Omental fat pad (tissue), 4 donors: ENCODE measurements around the gene CAMK2D. TPM values are rescaled to one million over a fixed set of nuclear protein-coding genes. Genes with fewer than 3 reads are reported as not detected.

Experiments
- ATAC-seq: fragments of 150-250 bp; one replicate; pipeline ENCODE4 v1.9.1; 2016; ENCODE audit warnings: mild to moderate bottlenecking, moderate library complexity; ENCODE audit not compliant: low FRiP score
- DNase-seq: peaks from one replicate; pipeline ENCODE4 v3.0.0-alpha.2; 2019; ENCODE audit warnings: low spot score
- CTCF ChIP-seq, 3 donors: fragments of 450-650 bp; IDR thresholded peaks; one replicate each; pipeline ENCODE4 v1.5.1; 2016 to 2017; ENCODE audit warnings: antibody characterized with exemption in 3 of 3, mild to moderate bottlenecking in 3 of 3, moderate library complexity in 2 of 3
- small RNA-seq: library from RNA; depleted of rRNA; stranded (forward); fragments of <200 nt; gene quantifications from one replicate; pipeline ENCODE3, GENCODE V24; 2016
- total RNA-seq, 4 donors: library from RNA; depleted of rRNA; stranded (reverse); fragments of >200 nt; gene quantifications; one replicate each; pipeline ENCODE4 v1.1.0, GENCODE V29; 2016

The CAMK2D gene
- total RNA-seq, 4 donors from 2014 or later = 78.7 to 86.1 (median 83.2) TPM

- TF ChIP-seq CTCF (IDR thresholded peaks at IDR 0.05) = no peak
- DNase-seq (no peak), ATAC-seq (no peak)
These were observed 357.4 kb downstream of the CAMK2D start for GRCh38 chr4:113404167-113404571.

Small RNA genes lying within 50 kb of the gene (small RNA-seq; reads per million reads assigned to genes)
- not detected for gene RN7SL184P
- gene RNU1-138P = not detected

Other genes starting within 250 kb of the CAMK2D start
- 10 to 100 TPM in 1 of 4 donors, 1 to 10 TPM in 3; 3.8 to 21.5 (median 7.8) TPM for gene ARSJ, start 217.9 kb upstream of the CAMK2D start, total RNA-seq